Mucosa of rectum (tissue), 2 donors: ENCODE results near the gene SUMF1.

Source experiments
- H3K27ac ChIP-seq, 2 donors: one replicate each; pipeline ENCODE4 v1.7.0; 2013; ENCODE audit warnings: inconsistent platforms in 2 of 2, low read depth in 2 of 2, low read length in 2 of 2
- H3K27me3 ChIP-seq, 2 donors: one replicate each; pipeline ENCODE4 v1.7.0; 2013; ENCODE audit warnings: low read length in 2 of 2; ENCODE audit not compliant: control insufficient read depth in 2 of 2, insufficient read depth in 2 of 2
- H3K36me3 ChIP-seq, 2 donors: one replicate each; pipeline ENCODE4 v1.7.0; 2013; ENCODE audit warnings: low read length in 2 of 2; ENCODE audit not compliant: control insufficient read depth in 2 of 2, insufficient read depth in 2 of 2
- H3K4me1 ChIP-seq, 2 donors: one replicate each; pipeline ENCODE4 v1.7.0; 2013; ENCODE audit warnings: low read length in 2 of 2, mild to moderate bottlenecking in 1 of 2; ENCODE audit not compliant: control insufficient read depth in 2 of 2, insufficient read depth in 2 of 2
- H3K4me3 ChIP-seq, 2 donors: one replicate each; pipeline ENCODE4 v1.7.0; 2013; ENCODE audit warnings: low read length in 2 of 2
- H3K9ac ChIP-seq, 2 donors: one replicate each; pipeline ENCODE4 v1.7.0; 2013; ENCODE audit warnings: low read length in 2 of 2, low read depth in 1 of 2, mild to moderate bottlenecking in 1 of 2
- H3K9me3 ChIP-seq, 2 donors: one replicate each; pipeline ENCODE4 v1.7.0; 2013; ENCODE audit warnings: low read length in 2 of 2; ENCODE audit not compliant: control insufficient read depth in 2 of 2
- donor health status: healthy.
- donor health status: Normal muscosa, but diverticular disease.

SUMF1 gene

GRCh38 chr3:4351164-4351855 is 115.8 kb downstream of the SUMF1 start:
- Histone ChIP-seq H3K4me1 (peaks cover 0 to 5% of the 10 kb centered on the region in 2 donors), H3K4me3 (peak overlapping the region; percentile 46), H3K9me3 (no peaks in the 10 kb centered on the region), H3K36me3 (no peaks in the 10 kb centered on the region), H3K27me3 (no peaks in the 10 kb centered on the region), H3K9ac (no peak overlapping the region), H3K27ac (no peak overlapping the region)

DNA sequence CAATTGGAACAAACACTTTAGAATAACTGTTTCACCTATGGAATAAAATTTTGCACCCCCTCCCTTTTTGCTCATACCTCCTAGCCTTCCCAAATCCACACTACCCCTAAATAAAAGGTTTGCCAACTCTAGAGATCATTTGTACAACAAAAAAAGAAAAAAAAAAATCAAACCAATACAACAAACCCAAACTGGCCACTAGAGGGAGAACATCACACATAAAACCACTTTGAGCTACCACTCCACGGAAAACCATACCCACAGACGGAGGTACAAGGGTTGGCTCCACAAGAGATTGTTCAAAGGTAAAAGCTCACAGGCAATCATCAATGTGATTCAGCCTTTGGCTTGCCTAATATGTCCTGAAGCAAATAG is 116.3 kb downstream of the SUMF1 start:
- no peak overlapping the region for H3K9ac ChIP-seq
- no peak overlapping the region for H3K27ac ChIP-seq
- no peaks in the 10 kb centered on the region for H3K27me3 ChIP-seq
- no peaks in the 10 kb centered on the region for H3K9me3 ChIP-seq
- H3K36me3 ChIP-seq = no peaks in the 10 kb centered on the region
- peaks cover 0 to 3% of the 10 kb centered on the region in 2 donors for H3K4me1 ChIP-seq
- peak overlapping the region in 1 of 2 donors; percentile 46 for H3K4me3 ChIP-seq

DNA sequence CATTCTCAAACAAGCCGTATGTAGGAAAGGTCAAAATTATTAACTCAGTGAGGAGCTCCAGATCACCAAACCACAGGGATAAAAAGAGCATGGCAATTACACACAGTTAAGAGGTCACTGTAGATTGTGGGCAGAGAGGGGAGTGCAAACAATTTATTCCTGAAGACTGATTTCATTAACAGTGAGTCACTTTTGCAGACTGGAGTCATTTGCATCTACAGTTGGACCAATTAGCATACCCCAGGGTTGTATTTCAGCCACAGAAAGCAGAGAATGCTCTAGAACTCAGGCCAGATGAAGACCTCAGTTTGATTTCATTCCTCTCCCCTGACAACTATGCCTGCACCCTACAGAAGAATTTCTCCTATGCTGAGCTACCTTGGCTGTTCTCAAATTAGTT is 123.8 kb downstream of the SUMF1 start:
- Histone ChIP-seq H3K4me1 (no peaks in the 10 kb centered on the region), H3K9ac (no peak overlapping the region), H3K36me3 (peaks cover 0 to 2% of the 10 kb centered on the region in 2 donors), H3K27ac (no peak overlapping the region), H3K27me3 (no peaks in the 10 kb centered on the region), H3K9me3 (no peaks in the 10 kb centered on the region), H3K4me3 (no peak overlapping the region)

GRCh38 chr3:4341336-4341675 is 125.8 kb downstream of the SUMF1 start:
- Histone ChIP-seq H3K36me3 (peaks cover 0 to 2% of the 10 kb centered on the region in 2 donors), H3K4me3 (no peak overlapping the region), H3K27ac (no peak overlapping the region), H3K9me3 (no peaks in the 10 kb centered on the region), H3K27me3 (no peaks in the 10 kb centered on the region), H3K9ac (no peak overlapping the region), H3K4me1 (no peaks in the 10 kb centered on the region)

GRCh38 chr3:4340411-4341335 is 126.4 kb downstream of the SUMF1 start:
- H3K27ac ChIP-seq = no peak overlapping the region
- H3K27me3 ChIP-seq = no peaks in the 10 kb centered on the region
- no peak overlapping the region for H3K9ac ChIP-seq
- H3K4me3 ChIP-seq = no peak overlapping the region
- H3K36me3 ChIP-seq = peaks cover 0 to 2% of the 10 kb centered on the region in 2 donors
- no peaks in the 10 kb centered on the region for H3K4me1 ChIP-seq
- no peaks in the 10 kb centered on the region for H3K9me3 ChIP-seq

DNA sequence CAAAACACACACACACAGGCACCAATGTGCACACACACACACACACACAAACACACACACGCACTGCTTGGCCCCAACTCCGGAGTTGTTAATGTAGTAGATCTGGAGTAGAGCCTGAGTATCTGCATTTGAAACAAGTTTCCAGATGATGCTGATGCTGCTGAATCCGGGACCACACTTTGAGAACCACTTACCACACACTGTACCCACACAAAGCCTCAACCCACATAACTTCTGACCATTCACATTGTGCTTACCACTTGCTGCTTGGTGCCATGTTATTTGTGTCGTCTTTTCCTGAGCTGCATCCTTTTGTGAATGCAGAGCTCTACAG is 127.0 kb downstream of the SUMF1 start:
- no peaks in the 10 kb centered on the region for H3K4me1 ChIP-seq
- no peaks in the 10 kb centered on the region for H3K9me3 ChIP-seq
- peaks cover 0 to 2% of the 10 kb centered on the region in 2 donors for H3K36me3 ChIP-seq
- H3K4me3 ChIP-seq = no peak overlapping the region
- no peak overlapping the region for H3K9ac ChIP-seq
- no peak overlapping the region for H3K27ac ChIP-seq
- no peaks in the 10 kb centered on the region for H3K27me3 ChIP-seq

DNA sequence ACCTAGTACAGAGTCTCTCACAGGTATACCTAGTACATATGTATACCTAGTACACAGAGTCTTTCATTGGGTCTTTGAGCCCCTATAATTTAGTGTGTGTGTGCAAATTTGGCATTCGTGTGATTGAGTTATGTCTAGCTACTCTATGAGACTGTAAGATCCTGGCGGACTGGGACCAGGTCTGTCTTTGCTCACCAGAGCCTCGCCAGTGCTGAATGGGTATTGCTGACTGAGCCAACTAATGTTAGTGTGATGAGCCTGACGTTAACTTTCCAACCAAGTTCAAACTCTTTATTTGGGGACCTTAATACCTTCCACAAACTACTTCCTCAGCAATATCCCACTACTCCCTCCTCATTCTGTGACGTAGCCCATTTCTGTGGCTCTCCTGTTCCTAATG is 128.3 kb downstream of the SUMF1 start:
- Histone ChIP-seq H3K36me3 (peaks cover 0 to 2% of the 10 kb centered on the region in 2 donors), H3K4me3 (no peak overlapping the region), H3K27ac (no peak overlapping the region), H3K4me1 (no peaks in the 10 kb centered on the region), H3K9me3 (no peaks in the 10 kb centered on the region), H3K27me3 (no peaks in the 10 kb centered on the region), H3K9ac (no peak overlapping the region)

- H3K4me3 ChIP-seq = no peak overlapping the region
- H3K9me3 ChIP-seq = no peaks in the 10 kb centered on the region
- peaks cover 0 to 2% of the 10 kb centered on the region in 2 donors for H3K36me3 ChIP-seq
- no peak overlapping the region for H3K27ac ChIP-seq
- H3K4me1 ChIP-seq = no peaks in the 10 kb centered on the region
- no peaks in the 10 kb centered on the region for H3K27me3 ChIP-seq
- H3K9ac ChIP-seq = no peak overlapping the region
These were observed 130.1 kb downstream of the SUMF1 start for GRCh38 chr3:4336850-4337546.

DNA sequence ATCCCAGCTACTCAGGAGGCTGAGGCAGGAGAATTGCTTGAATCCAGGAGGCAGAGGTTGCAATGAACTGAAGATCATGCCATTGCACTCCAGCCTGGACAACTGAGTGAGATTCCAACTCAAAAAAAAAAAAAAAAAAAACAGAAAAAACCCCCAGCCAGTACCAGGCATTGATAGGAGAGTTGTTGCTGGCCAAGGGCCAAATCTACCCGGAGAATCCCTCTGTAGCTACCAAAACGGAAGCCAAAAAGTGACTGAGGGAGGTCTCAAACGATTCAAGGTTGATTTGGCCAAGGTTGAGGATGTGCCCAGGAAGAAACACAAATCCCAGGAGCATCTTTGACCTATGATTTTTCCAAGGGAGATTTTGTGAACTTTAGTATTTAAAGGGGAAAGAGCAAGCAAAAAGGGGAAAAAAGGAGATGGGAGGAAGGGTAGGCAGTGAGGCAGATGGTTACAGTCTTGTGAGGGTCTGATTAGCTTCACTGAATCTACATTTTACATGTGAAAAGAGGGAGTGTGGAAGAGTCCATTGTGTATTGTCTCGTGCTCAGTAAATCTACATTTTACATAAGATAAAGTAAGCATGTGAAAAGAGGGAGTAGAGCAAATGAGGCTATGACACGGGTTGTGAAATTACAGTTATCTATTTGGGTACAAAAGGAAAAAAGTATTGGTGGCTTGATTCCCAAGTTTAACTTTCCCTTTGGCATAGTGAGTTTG is 131.1 kb downstream of the SUMF1 start:
- Histone ChIP-seq H3K9ac (no peak overlapping the region), H3K36me3 (peaks cover 0 to 2% of the 10 kb centered on the region in 2 donors), H3K4me3 (no peak overlapping the region), H3K27me3 (no peaks in the 10 kb centered on the region), H3K9me3 (no peaks in the 10 kb centered on the region), H3K27ac (no peak overlapping the region), H3K4me1 (no peaks in the 10 kb centered on the region)
